OCI-LY7 (cell line): Measurements from ENCODE around the gene TSR1. TPM values are rescaled to one million over a fixed set of nuclear protein-coding genes. Genes with fewer than 3 reads are reported as not detected.

Source experiments
- BruUV-seq: library from RNA; stranded (reverse); fragments of 400-500 nt; replicated peaks from 2 replicates; lab custom pipeline; 2021; lab: Mats Ljungman, UMichigan
- CTCF ChIA-PET: fragments of 300-600 bp; sonication (Branson Sonifier 250); formaldehyde crosslinking; loops from one replicate; lab custom pipeline; 2022; ENCODE audit warnings: antibody characterized with exemption; ENCODE audit not compliant: unreplicated experiment; lab: Charles Lee
- POLR2A ChIA-PET: fragments of 300-600 bp; sonication (Branson Sonifier 250); formaldehyde crosslinking; loops from one replicate; lab custom pipeline; 2022; ENCODE audit warnings: antibody characterized with exemption; lab: Charles Lee
- DNase-seq: peaks from one replicate; pipeline ENCODE4 v3.0.0-alpha.2; 2015; ENCODE audit warnings: low spot score
- H2AFZ ChIP-seq: fragments of 200-600 bp; sonication (generic), shearing (Covaris generic); 2 replicates; pipeline ENCODE4 v1.6.1; 2014; ENCODE audit warnings: mild to moderate bottlenecking, antibody characterized with exemption, low read length, moderate library complexity
- H3K27ac ChIP-seq: fragments of 200-600 bp; sonication (generic); 2 replicates; pipeline ENCODE4 v1.5.1; 2014; ENCODE audit warnings: mixed run types, low read depth, mild to moderate bottlenecking, moderate library complexity, low read length, inconsistent platforms; ENCODE audit not compliant: poor library complexity, severe bottlenecking
- H3K36me3 ChIP-seq: fragments of 200-600 bp; sonication (generic); 2 replicates; pipeline ENCODE4 v1.6.1; 2014; ENCODE audit warnings: mild to moderate bottlenecking, antibody characterized with exemption, low read length, moderate library complexity, mixed read lengths; ENCODE audit not compliant: insufficient read depth
- H3K4me1 ChIP-seq: fragments of 200-600 bp; sonication (generic); 2 replicates; pipeline ENCODE4 v1.5.1; 2014; ENCODE audit warnings: mild to moderate bottlenecking, low read length; ENCODE audit not compliant: insufficient read depth, poor library complexity, severe bottlenecking
- H3K4me2 ChIP-seq: fragments of 200-600 bp; sonication (generic); 2 replicates; pipeline ENCODE4 v1.6.1; 2014; ENCODE audit warnings: mild to moderate bottlenecking, low read length
- H3K4me3 ChIP-seq: fragments of 200-600 bp; sonication (generic); 2 replicates; pipeline ENCODE4 v1.5.1; 2014; ENCODE audit warnings: mild to moderate bottlenecking, low read depth, low read length; ENCODE audit not compliant: poor library complexity, severe bottlenecking
- H3K79me2 ChIP-seq: fragments of 200-600 bp; sonication (generic); 2 replicates; pipeline ENCODE4 v1.6.1; 2016; ENCODE audit warnings: low read depth, mild to moderate bottlenecking, low read length, moderate library complexity, mixed read lengths; ENCODE audit not compliant: insufficient read depth
- H3K9me2 ChIP-seq: fragments of 200-600 bp; sonication (generic); 2 replicates; pipeline ENCODE4 v1.6.1; 2016; ENCODE audit warnings: mild to moderate bottlenecking, low read length, mixed read lengths; ENCODE audit not compliant: insufficient read depth
- H3K9me3 ChIP-seq: fragments of 200-600 bp; sonication (generic); 2 replicates; pipeline ENCODE4 v1.6.1; 2014; ENCODE audit warnings: mild to moderate bottlenecking, mixed run types, low read length, mixed read lengths
- H4K20me1 ChIP-seq: fragments of 200-600 bp; sonication (generic); 2 replicates; pipeline ENCODE4 v1.6.1; 2014; ENCODE audit warnings: mild to moderate bottlenecking, antibody characterized with exemption, low read length, moderate library complexity, mixed read lengths; ENCODE audit not compliant: insufficient read depth
- CTCF ChIP-seq: fragments of 200-600 bp; sonication (generic); conservative IDR thresholded peaks from 2 replicates; pipeline ENCODE4 v1.5.1; 2014; ENCODE audit warnings: mild to moderate bottlenecking, antibody characterized with exemption, low read length, moderate library complexity, mixed read lengths
- EZH2phosphoT487 ChIP-seq: fragments of 200-600 bp; sonication (generic); IDR thresholded peaks from 2 replicates; pipeline ENCODE4 v1.6.1; 2018; ENCODE audit warnings: low read depth, borderline replicate concordance, mild to moderate bottlenecking, mixed run types, antibody characterized with exemption, low read length, moderate library complexity, mixed read lengths
- intact Hi-C: fragments of 100-400 bp; cut with micrococcal nuclease; formaldehyde crosslinking; loops from one replicate; pipeline ENCODE4 v1.10.0; 2022; ENCODE audit not compliant: unreplicated experiment
- total RNA-seq, 2 experiments: library from RNA; depleted of rRNA in 1 of 2; stranded (reverse); fragments of >200 nt in 1 of 2; shearing (Covaris generic) in 1 of 2; gene quantifications; 2 replicates each; pipeline ENCODE4 v1.2.3, GENCODE V29; 2014 to 2022

Gene TSR1
- total RNA-seq, 2 experiments from 2014 or later = 58.7 to 85.8 TPM

- Histone ChIP-seq H3K4me3 (no peak overlapping the region), H3K27ac (no peak overlapping the region), H3K9me3 (no peaks in the 10 kb centered on the region), H3K36me3 (no peaks in the 10 kb centered on the region), H3K4me2 (no peak overlapping the region), H3K79me2 (no peaks in the 10 kb centered on the region), H4K20me1 (no peaks in the 10 kb centered on the region), H3K4me1 (no peaks in the 10 kb centered on the region), H2AFZ (no peak overlapping the region), H3K9me2 (no peaks in the 10 kb centered on the region)
- POLR2A ChIA-PET = no interaction called here
- no peak for DNase-seq
- no peak for TF ChIP-seq EZH2phosphoT487
- no peak for TF ChIP-seq CTCF
- CTCF ChIA-PET = no interaction called here
- BruUV-seq = no TSS peak
- intact Hi-C loops = no loop called here
These were observed 39.9 kb upstream of the TSR1 start for GRCh38 chr17:2376107-2376506.

- Histone ChIP-seq H2AFZ (no peak overlapping the region), H3K9me3 (no peaks in the 10 kb centered on the region), H3K4me2 (no peak overlapping the region), H3K4me3 (no peak overlapping the region), H4K20me1 (no peaks in the 10 kb centered on the region), H3K9me2 (no peaks in the 10 kb centered on the region), H3K79me2 (no peaks in the 10 kb centered on the region), H3K4me1 (no peaks in the 10 kb centered on the region), H3K27ac (no peak overlapping the region), H3K36me3 (no peaks in the 10 kb centered on the region)
- TF ChIP-seq CTCF (no peak), EZH2phosphoT487 (no peak)
- POLR2A ChIA-PET = no interaction called here
- intact Hi-C loops = no loop called here
- DNase-seq = no peak
- BruUV-seq = no TSS peak
- CTCF ChIA-PET = no interaction called here
These were observed 39.1 kb upstream of the TSR1 start for GRCh38 chr17:2375406-2375805.

GRCh38 chr17:2374549-2375285 lies 38.5 kb upstream of the TSR1 start:
- no peak overlapping the region for H2AFZ ChIP-seq
- CTCF ChIA-PET = no interaction called here
- H3K9me2 ChIP-seq = no peaks in the 10 kb centered on the region
- H3K4me1 ChIP-seq = no peaks in the 10 kb centered on the region
- H3K27ac ChIP-seq = no peak overlapping the region
- intact Hi-C loops = no loop called here
- no TSS peak for BruUV-seq
- H3K9me3 ChIP-seq = no peaks in the 10 kb centered on the region
- no peaks in the 10 kb centered on the region for H4K20me1 ChIP-seq
- H3K4me3 ChIP-seq = no peak overlapping the region
- no peaks in the 10 kb centered on the region for H3K36me3 ChIP-seq
- POLR2A ChIA-PET = no interaction called here
- H3K79me2 ChIP-seq = no peaks in the 10 kb centered on the region
- no peak overlapping the region for H3K4me2 ChIP-seq
- DNase-seq = no peak
- TF ChIP-seq EZH2phosphoT487 (no peak), CTCF (no peak)
